D721Med (cell line): Measurements from ENCODE around the gene PTPMT1.
"Not testable (repeated sequence)": the region's sequence is repeated elsewhere in the genome, so short reads cannot be mapped to it uniquely, and the experiment has no call there.

Source experiments
- DNase-seq: peaks from one replicate; pipeline ENCODE4 v3.0.0; 2011; ENCODE audit warnings: low spot score; ENCODE audit not compliant: insufficient read length
- FAIRE-seq: peaks from 2 replicates; lab custom pipeline; 2011; peaks lifted over from hg19 to GRCh38; lab: Jason Lieb, UNC
- CTCF ChIP-seq: IDR thresholded peaks from 2 replicates; pipeline ENCODE4 v1.5.1; 2012; ENCODE audit warnings: mild to moderate bottlenecking, control low read depth; ENCODE audit not compliant: insufficient read depth; ENCODE audit errors: missing control alignments

Gene PTPMT1

GRCh38 chr11:47527186-47527585 lies 38.2 kb upstream of the PTPMT1 start:
- no peak for DNase-seq
- TF ChIP-seq CTCF = no peak
- FAIRE-seq = no peak

- DNase-seq (no peak), FAIRE-seq (no peak)
- no peak for TF ChIP-seq CTCF
These were observed 35.4 kb upstream of the PTPMT1 start for GRCh38 chr11:47529951-47530350.

DNA sequence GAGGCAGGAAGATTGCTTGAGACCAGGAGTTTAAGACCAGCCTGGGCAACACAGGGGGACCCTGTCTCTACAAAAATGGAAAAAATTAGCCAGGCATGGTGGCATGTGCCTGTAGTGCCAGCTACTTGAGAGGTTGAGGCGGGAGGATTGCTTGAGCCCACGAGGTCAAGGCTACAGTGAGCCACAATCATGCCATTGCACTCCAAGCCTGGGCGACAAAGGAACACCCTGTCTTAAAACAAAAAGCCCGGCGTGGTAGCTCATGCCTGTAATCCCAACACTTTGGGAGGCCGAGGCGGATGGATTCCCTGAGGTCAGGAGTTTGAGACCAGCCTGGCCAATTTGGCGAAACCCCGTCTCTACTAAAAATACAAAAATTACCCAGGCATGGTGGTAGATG lies 34.7 kb upstream of the PTPMT1 start:
- not testable (repeated sequence) for FAIRE-seq, DNase-seq

DNA sequence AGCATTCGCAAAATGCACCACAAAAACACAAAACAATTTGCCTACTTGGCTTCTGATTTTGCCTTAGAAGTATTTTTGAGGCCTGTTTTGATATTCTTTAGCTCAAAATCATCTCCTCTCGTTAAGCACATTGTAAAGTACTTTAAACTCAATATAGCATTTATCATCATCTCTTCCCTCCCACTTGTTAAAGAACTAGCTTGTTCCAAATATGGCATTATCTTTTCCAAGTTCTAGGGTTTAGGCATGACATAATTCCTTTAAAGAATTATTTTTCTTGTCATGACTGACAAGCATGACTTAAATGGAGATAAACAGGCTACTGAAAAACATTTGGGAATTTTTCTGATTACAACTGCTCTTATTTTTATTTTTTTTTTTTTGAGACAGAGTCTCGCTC lies 33.7 kb upstream of the PTPMT1 start:
- no peak for FAIRE-seq
- TF ChIP-seq CTCF = no peak
- DNase-seq = no peak

GRCh38 chr11:47532597-47533213 lies 32.7 kb upstream of the PTPMT1 start:
- FAIRE-seq = no peak

GRCh38 chr11:47533690-47534151 lies 31.7 kb upstream of the PTPMT1 start:
- FAIRE-seq (no peak), DNase-seq (no peak)
- TF ChIP-seq CTCF = no peak

More at GRCh38 chr11:47532597-47533213, 32.7 kb upstream of the PTPMT1 start:
- no peak for DNase-seq
- TF ChIP-seq CTCF = no peak

DNA sequence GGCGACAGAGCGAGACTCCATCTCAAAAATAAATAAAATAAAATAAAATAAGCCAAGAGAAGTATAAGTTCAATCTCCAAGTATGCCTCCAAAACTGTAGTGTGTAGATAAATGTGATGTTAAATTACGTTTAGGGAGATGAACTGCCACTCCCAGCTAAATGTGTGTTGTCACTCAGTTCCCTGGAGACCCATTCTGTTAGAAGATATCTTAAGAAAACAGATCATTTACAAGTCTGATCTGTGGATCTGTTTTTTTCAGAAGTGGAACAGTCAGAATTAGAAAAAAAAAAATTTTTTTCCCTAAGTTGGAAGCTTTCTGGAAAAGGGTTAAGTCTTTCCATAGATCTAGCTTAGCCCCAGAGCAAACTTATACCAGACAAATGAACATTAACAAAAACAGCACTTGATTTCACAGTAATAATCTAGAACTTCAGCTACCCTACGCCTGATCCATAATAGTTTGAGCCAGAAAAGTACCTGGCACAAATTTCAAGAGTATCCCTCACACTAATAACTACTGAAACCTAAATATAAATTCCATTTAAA lies 30.6 kb upstream of the PTPMT1 start:
- FAIRE-seq = no peak
- no peak for DNase-seq

More for the DNA sequence above, 30.6 kb upstream of the PTPMT1 start:
- TF ChIP-seq CTCF = no peak
